HG02938 (cell line): ENCODE measurements around the gene SPOCD1.

Source experiments
- ATAC-seq: cut with Tn5 transposase; IDR thresholded peaks from one replicate; pipeline ENCODE4 v1.9.1; 2021; ENCODE audit warnings: mild to moderate bottlenecking, moderate library complexity; ENCODE audit not compliant: unreplicated experiment

The SPOCD1 gene

DNA sequence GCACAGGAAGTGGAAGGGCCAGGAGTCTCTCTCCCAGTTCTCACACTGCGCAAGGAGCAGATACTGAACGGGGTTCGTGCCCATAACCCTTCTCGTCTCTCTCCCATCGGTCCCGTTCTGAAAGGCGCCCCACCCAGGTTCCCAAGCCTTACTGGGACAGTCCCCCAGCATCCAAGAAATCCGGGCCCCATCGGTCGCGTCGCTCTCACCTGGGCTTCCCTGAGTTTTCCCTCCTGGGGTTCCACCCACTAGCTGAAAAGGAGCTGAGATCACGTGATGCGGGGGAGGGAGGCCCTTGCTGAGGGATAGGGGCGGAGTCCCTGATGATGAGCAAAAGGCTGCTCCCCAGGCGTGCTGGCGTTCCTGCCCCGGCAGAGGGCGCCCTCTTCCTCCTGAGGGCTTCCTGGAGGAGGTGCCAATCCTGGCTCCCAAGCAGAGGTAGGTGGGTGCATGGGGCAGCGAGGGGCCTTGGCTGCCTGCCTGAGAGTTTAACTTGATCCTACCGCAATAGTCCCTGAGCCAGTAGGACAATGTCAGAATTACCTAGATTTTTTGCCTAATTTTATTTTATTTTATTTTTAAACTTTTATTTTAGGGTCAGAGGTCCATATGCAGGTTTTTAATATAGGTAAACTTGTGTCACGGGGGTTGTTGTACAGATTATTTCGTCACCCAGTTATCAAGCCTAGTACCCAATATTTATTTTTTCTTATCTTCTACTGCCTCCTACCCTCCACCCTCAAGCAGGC lies at the start of gene SPOCD1:
Gene SPOCD1 (minus strand): TSS at position 271 of the 749 bp plus-strand sequence. CDS start 689 bp downstream, outside the sequence.
- no peak for ATAC-seq

DNA sequence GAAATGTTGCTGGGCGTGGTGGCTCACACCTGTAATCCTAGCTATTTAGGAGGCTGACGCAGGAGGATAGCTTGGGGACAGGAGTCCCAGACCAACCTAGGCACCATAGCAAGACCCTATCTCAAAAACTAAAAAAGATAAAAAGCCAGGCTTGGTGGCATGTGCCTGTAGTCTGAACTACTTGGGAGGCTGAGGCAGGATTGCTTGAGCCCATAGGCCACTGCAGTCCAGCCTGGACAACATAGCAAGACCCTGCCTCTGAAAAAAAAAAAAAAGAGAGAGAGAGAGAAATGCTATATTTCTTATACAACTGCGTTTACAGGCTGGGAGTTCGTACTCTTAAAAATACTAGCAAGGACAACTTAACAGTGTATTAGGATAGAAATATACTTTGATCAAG lies 46.2 kb upstream of the SPOCD1 start:
- ATAC-seq = no peak

DNA sequence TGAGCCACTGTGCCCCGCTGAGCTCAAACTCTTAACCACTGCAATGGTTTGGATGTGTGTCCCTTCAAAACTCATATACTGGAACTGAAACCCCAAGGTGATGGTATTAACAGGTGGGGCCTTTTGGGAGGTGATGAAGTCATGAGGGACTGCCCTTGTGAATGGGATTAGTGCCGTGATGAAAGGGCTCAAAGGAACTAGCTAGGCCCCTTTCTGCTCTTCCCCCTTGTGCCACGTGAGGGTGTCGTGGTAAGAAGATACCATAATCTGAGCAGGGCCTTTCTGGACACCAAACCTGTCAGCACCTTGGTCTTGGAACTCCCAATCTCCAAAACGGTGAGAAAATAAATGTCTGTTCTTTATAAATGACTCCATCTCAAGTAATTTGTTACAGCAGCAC lies 45.5 kb upstream of the SPOCD1 start:
- no peak for ATAC-seq

DNA sequence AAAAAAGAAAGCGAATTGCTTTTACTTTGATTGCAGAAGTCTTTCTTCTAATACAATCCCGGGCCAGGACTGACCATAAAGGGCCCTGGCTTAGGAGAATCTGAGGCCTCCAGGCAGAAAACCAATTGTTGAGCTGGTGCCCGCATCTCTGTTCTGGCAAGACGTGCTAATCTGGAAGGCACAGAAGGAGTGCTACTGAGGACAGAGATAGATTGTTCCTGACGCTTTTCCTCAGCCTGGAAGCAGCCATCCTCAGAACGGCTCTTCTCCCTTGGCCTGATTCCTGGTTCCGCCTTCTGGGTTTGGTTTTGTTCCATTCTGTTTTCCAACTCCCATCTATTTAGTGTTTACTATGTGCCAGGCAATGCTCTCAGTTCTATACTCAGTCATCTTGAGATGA lies 44.8 kb upstream of the SPOCD1 start:
- no peak for ATAC-seq

DNA sequence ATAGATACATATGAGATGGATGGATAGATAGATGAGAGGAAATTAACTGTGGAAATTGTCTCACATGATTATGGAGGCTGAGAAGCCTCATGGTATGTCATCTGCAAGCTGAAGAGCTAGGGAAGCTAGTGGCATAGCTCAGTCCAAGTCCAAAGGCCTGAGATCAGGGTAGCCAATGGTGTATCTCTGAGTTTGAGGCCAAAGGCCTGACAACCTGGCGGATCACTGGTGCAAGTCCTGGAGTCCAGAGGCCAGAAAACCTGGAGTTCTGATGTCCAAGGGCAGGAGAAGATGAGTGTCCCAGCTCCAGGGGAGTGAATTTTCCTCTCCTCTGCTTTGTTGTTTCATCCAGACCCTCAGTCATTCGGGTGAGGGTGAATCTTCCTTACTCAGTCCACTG lies 43.9 kb upstream of the SPOCD1 start:
- ATAC-seq = no peak

DNA sequence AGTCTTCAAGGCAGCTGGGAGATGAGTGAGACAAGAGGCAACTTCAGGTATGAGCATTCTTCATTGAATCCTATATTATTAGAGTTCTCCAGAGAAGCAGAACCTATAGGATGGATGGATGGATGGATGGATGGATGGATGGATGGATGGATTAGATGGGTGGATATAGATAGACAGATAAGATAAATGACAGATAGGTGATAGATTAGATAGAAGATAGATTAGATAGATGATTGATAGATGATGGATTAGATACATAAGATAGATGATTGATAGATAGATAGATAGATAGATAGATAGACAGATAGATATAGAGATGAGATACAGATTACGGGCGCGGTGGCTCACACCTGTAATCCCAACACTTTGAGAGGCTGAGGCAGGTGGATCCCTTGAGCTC lies 43.2 kb upstream of the SPOCD1 start:
- no peak for ATAC-seq

DNA sequence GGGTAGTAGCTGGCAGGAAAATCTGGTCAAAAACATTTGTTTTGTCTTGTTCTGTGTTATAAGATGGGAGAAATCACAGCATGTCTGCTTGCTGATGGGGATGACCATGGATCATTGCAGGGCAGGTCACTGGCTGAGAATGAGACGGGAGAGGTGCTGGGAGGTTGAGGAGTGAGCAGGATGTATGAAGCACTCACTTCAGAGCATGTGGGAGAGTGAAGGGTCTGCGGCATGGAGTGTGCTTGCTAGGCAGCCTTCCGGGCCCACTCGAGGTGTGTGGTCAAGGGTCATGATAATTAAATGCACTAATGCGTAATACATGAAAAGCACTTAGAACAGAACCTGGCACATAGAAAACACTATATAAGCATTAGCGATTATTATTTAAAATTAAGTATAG lies 42.0 kb upstream of the SPOCD1 start:
- ATAC-seq = no peak

DNA sequence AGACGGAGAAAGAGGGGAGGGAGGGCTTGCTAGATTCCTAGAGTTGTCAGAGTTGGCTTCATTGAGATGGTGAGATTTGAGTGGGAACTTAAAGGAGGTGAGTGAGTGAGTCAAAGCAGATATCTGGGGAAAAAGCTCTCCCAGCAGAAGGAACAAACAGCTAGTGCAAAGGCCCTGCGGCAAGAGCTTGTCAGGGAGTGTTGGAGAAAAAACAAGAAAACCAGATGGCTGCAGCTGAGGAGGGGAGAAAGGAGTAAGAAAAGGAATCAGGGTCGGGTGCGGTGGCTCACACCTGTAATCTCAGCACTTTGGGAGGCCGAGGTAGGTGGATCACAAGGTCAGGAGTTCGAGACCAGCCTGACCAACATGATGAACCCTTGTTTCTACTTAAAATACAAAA lies 40.3 kb upstream of the SPOCD1 start:
- ATAC-seq = no peak

DNA sequence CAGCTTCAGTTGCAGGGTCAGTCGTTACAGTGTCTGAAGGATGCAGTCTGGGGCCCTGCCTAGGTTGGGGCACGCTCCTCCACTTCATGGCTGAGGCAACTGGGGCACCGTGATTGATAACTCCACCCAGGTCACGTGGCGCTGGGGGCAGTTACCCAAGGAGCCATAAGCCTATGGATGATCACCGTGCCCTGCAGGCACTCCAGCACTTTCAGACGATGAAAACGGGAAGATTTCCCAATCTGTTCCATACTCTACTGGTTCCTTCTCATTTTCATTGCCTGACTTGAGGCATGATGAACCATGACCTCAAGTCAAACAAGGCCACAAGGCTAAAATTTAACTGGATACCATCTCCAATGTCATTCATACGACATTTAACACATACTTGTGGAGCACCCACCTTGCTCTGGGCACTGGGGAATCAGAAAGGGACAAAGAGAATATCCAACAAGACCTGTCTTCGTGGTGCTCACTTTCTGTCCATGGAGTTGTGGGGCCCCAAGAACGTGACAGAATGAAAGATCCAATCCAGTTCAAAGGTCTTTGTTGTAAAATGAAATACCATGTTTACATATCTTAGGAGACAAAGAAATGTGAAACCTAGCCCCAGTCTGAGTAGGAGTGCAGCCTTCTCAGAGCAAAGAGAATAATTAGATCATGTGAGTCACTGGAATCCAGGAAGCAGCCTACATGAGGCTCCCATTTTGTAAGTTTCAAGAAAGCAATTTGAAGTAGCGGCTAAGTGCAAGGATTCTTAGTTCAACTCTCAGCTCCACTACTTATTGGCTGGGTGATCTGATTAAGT lies 39.4 kb upstream of the SPOCD1 start:
- no peak for ATAC-seq

DNA sequence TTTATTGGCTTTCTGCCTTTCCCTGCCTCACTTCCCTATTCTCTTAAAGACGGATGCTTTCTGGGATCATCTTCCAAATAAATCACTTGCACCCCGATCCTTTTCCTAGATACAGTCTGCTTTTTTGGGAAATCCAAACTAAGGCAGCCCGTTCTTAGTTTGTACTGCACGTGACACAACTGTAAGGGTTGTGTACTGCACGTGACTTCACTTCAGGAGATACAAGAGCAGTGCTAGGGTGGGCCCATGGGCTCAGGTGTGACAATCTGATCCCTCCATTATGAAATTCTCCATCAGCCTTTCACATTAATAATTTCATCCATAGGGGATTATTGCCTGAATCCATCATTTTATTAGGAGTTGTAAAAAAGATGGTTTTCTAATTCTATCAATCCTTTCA lies 33.8 kb upstream of the SPOCD1 start:
- ATAC-seq = no peak

DNA sequence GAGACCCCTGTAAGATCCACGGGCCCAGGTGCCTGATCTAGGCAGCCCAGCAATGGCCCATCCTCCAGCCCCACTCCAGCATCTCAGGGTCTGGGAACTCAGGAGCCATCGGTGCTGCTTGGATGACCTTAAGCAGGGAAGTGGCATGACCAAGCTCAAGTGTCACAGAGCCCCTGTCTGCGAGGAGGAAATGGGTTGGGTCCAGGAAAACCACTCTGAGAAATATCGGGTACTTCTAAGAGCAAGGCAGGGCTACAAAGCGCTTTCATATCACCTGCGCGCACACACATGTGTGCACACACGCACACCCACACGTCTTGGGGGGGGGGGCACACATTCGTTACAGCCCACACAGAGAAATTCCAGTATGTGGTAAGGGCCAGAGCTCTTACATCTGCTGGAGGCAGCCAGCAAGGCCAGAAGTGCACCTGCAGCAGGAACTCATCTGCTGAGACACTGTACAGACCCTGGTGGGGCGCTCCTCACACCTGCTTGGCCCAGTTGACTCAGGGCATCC lies 32.6 kb upstream of the SPOCD1 start:
- no peak for ATAC-seq

DNA sequence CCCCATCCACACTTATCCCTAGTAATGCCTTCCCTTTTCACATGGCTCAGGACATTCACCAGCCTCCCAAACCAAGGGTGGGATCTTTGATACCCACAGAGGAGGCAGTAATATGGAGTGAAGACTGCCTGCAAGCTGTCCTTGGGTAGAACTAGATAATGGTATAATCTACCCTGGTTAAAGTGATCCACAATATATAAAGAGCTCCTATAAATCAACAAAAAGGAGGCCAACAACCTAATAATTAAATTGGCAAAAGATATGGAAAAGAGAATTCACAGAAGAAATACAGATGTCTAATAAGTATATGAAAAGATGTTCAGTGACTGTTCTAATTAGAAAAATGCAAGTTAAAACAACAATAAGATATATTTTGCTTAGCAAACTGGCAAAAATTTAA lies 30.7 kb upstream of the SPOCD1 start:
- ATAC-seq = no peak

DNA sequence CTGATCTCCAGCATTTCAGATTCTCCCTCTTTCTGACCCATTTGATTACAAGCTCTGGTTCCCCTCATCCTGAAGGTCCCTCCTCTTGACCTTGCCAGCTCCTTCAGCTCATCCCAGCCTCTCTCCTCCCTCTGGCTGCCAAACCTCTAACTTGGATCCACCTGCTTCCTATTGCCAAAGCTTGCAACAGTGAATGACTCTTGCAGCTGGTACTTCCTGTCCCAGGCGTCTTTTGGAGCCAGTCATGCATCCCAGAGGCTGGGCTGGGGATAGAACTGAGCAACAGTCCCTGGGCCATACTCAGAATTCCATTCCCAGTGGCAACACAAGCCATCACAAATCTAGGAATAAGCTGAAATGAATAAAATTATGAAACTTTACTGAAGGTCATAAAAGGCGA lies 27.7 kb upstream of the SPOCD1 start:
- no peak for ATAC-seq

DNA sequence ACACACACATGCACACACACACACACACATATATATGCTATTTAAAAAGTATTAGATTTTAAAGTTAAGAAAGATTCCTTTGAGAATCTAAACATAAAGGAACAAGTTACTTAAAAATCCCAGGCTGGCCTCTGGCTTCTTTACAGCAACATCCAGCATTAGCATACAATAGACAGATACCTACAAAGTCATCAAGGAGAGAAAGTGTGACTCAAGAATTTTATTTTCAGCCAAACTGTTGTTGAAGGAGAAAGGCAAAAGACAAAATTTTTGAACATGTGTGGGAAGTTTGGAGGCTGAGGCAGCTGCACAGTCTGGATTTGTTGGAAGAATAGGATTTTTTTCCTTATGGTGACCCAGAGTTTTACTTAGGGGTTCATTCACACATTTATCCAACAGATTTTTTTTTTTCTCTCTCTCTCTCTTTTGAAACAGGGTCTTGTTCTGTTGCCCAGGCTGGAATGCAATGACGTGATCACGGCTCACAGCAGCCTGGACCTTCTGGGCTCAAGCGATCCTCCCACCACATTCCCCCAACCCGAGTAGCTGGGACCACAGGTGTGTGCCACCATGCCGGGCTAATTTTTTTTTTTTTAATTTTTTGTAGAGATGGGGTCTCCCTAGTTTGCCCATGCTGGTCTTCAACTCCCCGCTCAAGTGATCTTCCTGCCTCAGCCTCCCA lies 24.0 kb upstream of the SPOCD1 start:
- no peak for ATAC-seq

DNA sequence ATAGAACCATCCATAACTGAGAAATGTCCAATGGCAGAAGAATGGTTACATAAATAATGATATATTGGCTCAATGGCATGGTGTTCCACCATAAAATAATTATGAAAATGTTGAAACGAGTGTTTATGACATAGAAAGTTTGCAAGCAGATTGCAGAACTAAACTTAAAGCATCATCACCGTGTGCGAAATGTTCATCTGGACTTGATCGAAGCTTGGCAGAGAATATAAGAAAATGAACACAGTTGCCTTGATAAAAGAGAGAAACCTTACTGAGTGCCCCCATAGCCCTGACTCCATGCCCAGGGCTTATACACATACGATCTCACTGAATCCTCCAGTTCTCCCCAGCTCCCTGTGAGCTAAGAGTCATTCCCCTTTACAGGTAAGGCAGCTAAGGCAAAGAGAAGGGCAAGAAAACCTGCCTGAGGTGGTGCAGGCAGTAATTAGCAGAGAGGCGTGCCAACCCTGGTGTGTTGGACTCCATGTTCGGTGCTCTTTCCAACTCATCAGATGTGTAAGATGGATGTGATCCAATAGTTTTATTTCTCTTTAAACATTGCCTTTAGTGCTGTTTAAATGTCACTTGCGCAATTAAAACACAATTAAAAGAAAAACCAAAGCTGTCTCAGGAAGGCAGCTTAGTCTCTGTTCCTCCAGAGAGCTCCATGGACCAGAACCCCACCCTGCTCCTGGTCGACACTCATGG lies 21.8 kb upstream of the SPOCD1 start:
- no peak for ATAC-seq

DNA sequence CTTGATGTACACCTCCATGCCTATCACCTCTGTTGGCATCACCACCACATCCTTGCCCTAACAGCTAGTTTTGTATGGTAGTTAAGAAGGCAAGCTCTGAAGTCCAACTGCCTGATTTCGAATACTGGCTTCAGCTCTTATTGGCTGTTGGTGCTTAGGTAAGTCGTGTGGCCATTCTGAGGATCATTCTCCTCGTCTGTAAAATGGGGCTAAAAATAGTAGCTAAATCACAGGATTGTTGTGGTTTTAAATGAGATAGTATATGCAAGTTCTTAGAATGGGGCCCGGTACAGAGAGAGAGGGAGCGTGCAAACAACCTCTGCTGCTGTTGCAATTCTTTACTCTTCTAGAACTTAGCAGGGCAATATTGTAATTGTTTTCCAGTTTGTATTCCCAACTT lies 20.8 kb upstream of the SPOCD1 start:
- ATAC-seq = no peak

DNA sequence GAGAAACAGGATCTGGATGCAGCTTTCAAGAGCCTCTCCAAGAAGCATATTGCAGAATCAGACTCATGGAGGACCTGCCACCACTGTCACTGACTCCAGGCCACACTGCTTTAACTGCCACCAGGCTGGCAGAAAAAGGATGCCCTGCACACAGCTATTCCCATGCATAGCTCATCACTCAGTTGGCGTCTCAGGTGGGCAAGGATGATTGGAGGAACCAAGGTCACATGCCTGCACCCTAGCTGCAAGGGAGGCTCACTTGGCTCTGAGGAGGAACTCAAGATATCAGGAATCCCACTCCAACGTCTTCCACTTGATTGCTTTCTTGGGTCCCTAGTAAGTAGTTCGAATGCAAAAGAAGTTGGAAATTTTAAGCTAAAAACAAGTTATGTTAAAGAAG lies 19.6 kb upstream of the SPOCD1 start:
- no peak for ATAC-seq

DNA sequence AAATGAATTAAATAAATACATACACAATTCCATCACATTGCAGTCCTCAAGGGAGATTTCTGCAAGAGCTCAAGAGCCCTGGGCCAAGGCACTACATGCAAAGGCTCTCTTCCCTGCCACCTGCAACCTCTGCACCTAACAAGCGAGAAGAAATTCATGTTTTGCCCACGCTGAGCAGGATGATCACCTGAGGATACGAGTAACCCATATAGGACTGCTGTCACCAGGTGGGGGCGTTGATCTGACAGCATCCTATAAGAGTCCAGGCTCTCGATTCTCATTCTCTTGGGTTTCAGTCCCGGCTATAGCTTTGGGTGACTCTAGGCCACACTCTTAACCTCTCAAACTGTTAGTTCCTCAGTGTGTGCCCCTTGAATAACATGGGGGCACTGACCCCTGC lies 18.7 kb upstream of the SPOCD1 start:
- no peak for ATAC-seq

DNA sequence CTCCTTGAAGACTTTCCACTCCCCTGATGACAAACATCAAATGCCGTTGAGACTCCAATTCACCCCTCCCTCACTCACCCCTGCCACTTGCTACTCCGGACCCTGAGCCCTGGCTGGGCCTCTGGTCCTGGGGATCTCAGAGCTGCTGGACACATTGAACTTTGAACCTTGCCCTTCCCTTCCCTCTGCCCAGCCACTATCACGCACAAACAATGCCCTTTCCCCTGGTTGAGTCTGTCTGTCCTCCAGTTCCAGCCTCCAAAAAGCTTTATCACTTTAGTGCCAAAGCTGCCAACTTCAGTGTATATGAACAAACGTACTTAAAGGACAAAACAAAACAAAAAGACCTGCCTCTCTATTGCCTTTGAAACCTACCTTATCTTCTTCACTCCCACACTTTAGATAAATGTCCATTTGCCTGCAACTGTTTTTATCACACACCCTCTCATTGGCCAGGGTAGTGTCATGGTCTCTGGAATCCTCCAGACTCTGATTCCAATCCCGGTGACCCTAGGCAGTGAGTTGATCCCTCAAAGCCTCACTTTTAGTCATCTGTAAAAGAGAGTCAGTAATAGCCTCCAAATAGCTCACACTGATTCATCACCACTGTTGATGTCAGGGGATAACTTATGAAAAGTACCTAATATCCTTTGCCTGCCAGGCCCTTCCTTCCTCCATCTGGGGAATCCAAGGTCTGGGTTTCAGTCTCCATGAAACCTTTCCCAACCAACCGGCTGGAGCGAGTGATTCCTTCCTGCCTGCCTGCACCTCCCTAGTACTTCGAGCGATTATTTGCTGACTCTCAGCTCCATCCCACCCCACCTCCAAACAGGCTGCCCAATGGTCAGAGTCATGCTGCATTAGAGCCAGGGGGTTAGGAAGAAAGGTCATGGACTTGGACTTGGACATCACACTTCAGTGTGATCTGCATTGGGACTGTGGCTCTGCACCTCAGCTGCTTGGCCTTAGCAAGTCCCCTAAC lies 15.9 kb upstream of the SPOCD1 start:
- no peak for ATAC-seq

DNA sequence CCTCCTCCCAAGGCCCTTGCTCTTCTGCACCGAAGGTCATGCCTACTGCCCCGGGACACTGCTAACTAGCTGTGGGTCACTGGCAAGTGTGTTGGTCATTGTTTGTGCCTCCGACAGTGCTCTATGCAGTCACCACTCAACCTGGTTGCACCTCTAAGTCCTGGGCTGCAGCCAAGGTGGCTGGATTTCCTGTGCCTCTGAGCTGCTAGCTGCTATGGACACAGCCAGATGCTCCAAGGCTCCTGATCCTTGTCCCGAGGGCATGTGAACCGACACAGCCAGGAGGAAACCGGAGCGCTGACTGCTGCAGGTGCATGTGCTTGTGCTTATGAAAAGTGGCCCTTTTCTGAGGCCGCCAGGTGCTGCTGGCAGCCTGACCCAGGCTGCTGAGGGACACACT lies 14.7 kb upstream of the SPOCD1 start:
- no peak for ATAC-seq
